Natural killer cell treated with Interleukin-12 subunit alpha and Interleukin-12 subunit beta and Interleukin-15 and Interleukin-18, amount 100 ng/mL, for 72 hours (primary cell): ENCODE data around the gene WDR5. TPM values are rescaled to one million over a fixed set of nuclear protein-coding genes. Genes with fewer than 3 reads are reported as not detected.

Experiments
- ATAC-seq, 2 donors: fragments of 150-1000 bp; cut with Tn5 transposase in 1 of 2; sonication (Bioruptor Pico), chemical (Tn5 transposase) in 1 of 2; 2 replicates each; pipeline ENCODE4 v1.10.0; 2021
- DNase-seq: peaks from one replicate; pipeline ENCODE4 v3.0.0; 2022; ENCODE audit warnings: low spot score
- H3K27ac Mint-ChIP-seq, 2 donors: 1 replicate in 1 of 2; 2 replicates in 1 of 2; pipeline ENCODE4 v1.8.0; 2022; ENCODE audit warnings: mixed read lengths in 2 of 2, mild to moderate bottlenecking in 1 of 2, moderate library complexity in 1 of 2
- H3K27me3 Mint-ChIP-seq, 2 donors: 1 replicate in 1 of 2; 2 replicates in 1 of 2; pipeline ENCODE4 v1.8.0; 2022; ENCODE audit warnings: mixed read lengths in 2 of 2
- H3K36me3 Mint-ChIP-seq: one replicate; pipeline ENCODE4 v1.8.0; 2022; ENCODE audit warnings: mixed read lengths
- H3K4me1 Mint-ChIP-seq, 2 donors: 1 replicate in 1 of 2; 2 replicates in 1 of 2; pipeline ENCODE4 v1.8.0; 2022; ENCODE audit warnings: low read depth in 2 of 2, mixed read lengths in 2 of 2, mild to moderate bottlenecking in 1 of 2
- H3K4me3 Mint-ChIP-seq: one replicate; pipeline ENCODE4 v1.8.0; 2022; ENCODE audit warnings: mixed read lengths
- H3K9me3 Mint-ChIP-seq: 2 replicates; pipeline ENCODE4 v1.8.0; 2022; ENCODE audit warnings: mixed read lengths
- total RNA-seq, 2 donors: library from RNA; stranded (reverse); gene quantifications; one replicate each; pipeline ENCODE4 v1.2.3, GENCODE V29; 2022

WDR5 gene
- total RNA-seq, 2 donors from 2014 or later, result 32.6 to 63.7 TPM

DNA sequence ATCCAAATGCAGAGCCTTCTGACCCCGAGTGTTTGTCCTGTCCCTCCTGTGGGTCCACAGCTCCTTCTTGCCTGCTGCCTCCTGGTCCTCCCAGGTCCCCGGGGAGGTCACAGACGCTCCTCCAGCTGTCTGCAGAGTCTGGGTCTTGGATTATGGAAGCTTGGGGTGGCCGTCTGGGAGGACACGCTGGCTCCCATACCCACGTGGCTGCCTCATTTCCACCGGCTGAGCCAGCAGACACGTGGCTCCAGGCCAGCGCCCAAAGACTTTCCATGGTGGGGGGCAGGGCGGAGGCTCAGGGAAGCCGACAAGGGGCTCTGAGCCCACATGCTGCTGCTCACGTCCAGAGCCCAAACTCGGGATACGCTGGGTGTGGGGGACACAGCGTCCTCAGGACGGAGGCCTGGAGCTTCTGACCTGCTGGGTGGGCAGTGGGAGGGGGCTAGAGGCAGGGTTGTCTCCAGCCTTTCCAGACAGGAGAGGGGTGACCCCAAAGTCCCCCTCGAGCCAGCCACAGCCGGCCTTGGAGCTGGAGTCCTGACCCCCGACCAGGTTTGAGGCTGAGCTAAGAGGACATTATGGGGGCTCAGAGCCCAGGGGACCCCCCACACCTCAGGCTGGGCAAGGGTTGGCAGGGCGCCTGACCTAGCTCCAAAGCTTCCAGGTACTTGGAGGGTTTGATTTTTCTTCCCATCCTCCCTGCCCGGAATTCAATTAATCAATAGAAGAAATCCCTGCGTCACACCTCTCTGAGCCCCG, 52.7 kb downstream of the WDR5 start:
- Mint-ChIP-seq H3K4me3 (no peak overlapping the region), H3K27me3 (peaks cover 0 to 14% of the 10 kb centered on the region in 2 donors), H3K4me1 (peaks cover 14 to 16% of the 10 kb centered on the region in 2 donors), H3K36me3 (no peaks in the 10 kb centered on the region), H3K27ac (no peak overlapping the region), H3K9me3 (no peaks in the 10 kb centered on the region)
- ATAC-seq (no peak), DNase-seq (peak; percentile 37)

DNA sequence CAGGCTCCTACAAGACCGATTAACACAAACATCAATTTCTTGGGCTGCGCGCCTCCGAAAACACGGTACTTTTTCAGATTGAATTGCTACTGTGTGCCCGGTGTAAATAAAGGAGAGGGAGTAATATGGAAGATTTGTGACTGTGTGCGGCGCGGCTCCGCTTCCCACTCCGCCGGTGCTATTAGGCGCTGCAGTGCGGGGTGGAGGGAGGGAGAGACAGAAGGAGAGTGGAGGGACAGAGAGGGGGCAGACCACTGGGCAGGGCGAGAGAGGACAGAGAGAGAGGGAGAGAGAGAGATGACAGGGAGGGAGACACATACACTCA, 53.2 kb downstream of the WDR5 start:
- Mint-ChIP-seq H3K27ac (no peak overlapping the region), H3K4me3 (no peak overlapping the region), H3K9me3 (no peaks in the 10 kb centered on the region), H3K27me3 (peaks cover 0 to 14% of the 10 kb centered on the region in 2 donors), H3K4me1 (peaks cover 14 to 16% of the 10 kb centered on the region in 2 donors), H3K36me3 (no peaks in the 10 kb centered on the region)
- ATAC-seq (peak in 1 of 2 donors; percentile 11), DNase-seq (peak; percentile 56)

DNA sequence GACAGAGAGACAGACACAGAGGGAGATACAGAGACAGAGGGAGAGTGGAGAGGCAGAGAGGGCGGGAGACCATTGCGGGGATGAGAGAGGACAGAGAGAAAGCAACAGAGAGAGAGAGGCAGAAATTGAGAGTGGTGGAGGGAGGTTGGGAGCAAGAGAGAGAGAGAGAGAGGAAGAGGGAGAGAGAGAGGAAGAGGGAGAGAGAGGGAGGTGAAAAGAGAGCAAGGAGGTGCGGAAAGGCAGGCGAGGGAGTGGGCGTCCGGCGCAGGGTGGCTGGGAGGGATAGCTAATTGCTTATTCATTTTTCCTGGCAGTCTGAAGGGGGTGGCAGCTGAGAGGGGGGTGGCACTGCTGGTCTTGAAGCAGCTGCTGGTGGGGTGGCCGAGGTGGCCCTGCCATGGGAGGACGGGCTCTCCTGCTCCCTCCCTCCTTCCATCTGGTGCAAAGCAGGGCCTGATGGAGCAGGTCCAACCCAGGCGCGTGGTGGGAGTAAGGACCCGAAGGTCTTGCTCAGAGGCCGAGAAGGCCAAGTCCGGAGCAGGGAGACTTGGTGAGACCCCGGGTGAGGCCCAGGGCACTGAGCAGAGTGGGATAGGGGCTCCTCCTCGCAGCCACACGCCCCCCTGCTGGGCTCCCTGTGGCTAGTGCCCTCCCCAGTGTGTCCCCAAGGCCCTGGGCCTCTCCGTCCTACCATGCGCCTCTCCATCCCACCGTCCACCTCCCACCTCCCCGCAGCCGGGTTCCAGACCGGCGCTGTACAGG, 53.8 kb downstream of the WDR5 start:
- no peaks in the 10 kb centered on the region for H3K9me3 Mint-ChIP-seq
- peak; percentile 46 to 50 for ATAC-seq
- H3K27ac Mint-ChIP-seq, result no peak overlapping the region
- no peaks in the 10 kb centered on the region for H3K36me3 Mint-ChIP-seq
- H3K4me3 Mint-ChIP-seq, result no peak overlapping the region
- H3K27me3 Mint-ChIP-seq, result peaks cover 0 to 14% of the 10 kb centered on the region in 2 donors
- peak; percentile 57 for DNase-seq
- peaks cover 14 to 16% of the 10 kb centered on the region in 2 donors for H3K4me1 Mint-ChIP-seq

DNA sequence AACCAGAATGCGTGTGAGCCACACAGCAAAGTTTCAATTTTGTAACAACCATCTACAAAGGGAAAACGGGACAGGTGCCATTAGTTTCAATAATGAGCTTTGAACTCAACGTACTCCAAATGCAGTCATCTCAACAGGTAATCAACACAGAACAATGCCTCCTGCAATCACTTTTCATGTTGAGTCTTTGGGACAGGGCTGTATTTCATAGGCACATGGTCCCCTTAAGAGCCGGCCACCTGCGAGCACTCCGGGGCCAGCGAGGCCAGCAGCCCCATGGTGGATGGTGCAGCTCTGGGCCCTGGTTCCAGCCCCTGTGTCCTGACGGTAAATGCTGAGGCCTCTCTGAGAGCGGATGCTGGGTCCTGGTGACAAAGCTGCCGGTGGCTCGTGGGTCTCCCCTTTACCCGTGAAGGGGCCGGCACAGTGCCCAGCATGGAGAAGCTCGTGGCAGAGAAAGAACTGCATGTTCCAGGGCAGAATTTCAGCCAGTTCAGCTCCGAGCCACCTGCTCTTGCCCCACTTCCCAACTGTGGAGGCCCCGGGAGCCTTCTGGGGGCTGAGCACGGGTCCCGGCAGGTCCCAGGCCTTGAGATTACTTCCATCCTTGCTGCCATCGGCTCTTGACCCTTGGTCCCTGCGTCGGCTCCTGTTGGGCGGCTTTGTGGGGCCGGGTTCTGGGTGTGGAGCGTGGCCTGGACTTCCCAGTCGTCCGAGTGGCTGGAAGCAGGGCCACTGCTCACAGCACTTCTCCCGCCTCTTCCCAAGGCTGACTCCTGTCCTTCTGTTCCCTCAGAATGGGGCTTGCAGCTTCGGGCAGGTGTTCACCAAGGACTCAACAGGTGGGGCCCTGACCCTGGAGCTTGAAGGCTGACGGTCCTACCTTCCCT, 54.6 kb downstream of the WDR5 start:
- H3K27ac Mint-ChIP-seq, result no peak overlapping the region
- H3K36me3 Mint-ChIP-seq, result no peaks in the 10 kb centered on the region
- H3K4me1 Mint-ChIP-seq, result peaks cover 14 to 16% of the 10 kb centered on the region in 2 donors
- H3K27me3 Mint-ChIP-seq, result peaks cover 0 to 14% of the 10 kb centered on the region in 2 donors
- ATAC-seq (no peak), DNase-seq (no peak)
- H3K4me3 Mint-ChIP-seq, result no peak overlapping the region
- no peaks in the 10 kb centered on the region for H3K9me3 Mint-ChIP-seq

DNA sequence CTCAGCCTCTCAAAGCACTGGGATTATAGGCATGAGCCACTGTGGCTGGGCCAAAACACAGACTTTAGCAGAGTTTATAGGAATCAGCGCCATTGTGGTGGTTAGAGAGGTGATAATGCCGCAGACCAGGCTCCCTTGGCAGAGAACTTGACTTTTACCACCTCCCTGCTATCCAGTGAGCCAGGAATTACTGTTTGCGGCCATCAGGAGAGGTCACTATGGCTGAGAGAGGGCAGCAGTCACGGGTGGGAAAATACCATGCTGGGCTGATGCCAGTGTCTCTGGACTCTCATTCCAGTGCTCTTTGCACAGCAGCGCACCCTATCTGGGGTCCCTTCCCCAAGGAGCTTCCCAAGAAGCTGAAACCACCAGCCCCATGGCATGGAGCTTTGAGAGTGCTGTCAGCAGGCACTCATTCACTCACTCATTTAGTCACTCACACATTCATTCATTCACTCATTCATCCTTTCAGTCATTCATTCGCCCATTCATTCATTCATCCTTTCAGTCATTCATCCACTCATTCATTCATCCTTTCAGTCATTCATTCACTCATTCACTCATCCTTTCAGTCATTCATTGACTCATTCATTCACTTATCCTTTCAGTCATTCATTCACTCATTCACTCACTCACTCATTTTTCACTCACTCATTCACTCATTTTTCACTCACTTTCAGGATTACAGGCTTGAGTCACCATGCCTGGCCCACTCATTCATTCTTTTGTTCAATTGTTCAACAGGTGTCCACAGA, 55.8 kb downstream of the WDR5 start:
- H3K4me3 Mint-ChIP-seq, result no peak overlapping the region
- H3K4me1 Mint-ChIP-seq, result peaks cover 6 to 9% of the 10 kb centered on the region in 2 donors
- DNase-seq (no peak), ATAC-seq (no peak)
- H3K27me3 Mint-ChIP-seq, result peaks cover 0 to 8% of the 10 kb centered on the region in 2 donors
- H3K9me3 Mint-ChIP-seq, result no peaks in the 10 kb centered on the region
- no peaks in the 10 kb centered on the region for H3K36me3 Mint-ChIP-seq
- no peak overlapping the region for H3K27ac Mint-ChIP-seq

DNA sequence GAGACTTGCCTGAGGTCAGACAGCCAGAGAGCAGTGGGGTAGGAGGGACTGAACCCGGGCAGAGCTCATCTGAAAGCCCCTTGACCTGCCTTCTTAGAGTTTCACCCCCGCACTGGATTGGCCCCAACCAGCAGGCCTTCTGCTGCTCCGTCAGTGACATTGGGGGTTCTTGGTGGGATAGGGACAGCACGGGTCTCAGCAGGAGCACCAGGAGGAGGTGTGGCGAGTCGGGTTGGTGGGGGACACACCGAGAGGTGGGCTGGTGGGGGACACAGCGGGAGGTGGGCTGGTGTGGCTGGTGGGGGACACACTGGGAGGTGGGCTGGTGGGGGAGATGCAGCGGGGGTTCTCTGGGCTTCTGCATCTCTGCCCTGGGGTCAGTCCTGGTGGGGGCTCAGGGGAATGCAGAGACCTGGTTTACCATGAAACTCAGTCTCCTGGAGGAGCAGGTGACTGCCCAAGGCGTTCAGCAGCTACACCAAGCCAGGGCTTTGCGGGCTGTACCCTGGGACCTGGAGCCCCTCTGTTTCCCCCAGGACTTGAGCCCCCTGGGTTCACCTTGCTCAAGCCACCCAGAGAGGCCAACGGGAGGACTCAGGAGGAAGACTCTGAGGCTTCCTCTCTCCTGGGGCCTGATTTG, 56.5 kb downstream of the WDR5 start:
- DNase-seq, result no peak

DNA sequence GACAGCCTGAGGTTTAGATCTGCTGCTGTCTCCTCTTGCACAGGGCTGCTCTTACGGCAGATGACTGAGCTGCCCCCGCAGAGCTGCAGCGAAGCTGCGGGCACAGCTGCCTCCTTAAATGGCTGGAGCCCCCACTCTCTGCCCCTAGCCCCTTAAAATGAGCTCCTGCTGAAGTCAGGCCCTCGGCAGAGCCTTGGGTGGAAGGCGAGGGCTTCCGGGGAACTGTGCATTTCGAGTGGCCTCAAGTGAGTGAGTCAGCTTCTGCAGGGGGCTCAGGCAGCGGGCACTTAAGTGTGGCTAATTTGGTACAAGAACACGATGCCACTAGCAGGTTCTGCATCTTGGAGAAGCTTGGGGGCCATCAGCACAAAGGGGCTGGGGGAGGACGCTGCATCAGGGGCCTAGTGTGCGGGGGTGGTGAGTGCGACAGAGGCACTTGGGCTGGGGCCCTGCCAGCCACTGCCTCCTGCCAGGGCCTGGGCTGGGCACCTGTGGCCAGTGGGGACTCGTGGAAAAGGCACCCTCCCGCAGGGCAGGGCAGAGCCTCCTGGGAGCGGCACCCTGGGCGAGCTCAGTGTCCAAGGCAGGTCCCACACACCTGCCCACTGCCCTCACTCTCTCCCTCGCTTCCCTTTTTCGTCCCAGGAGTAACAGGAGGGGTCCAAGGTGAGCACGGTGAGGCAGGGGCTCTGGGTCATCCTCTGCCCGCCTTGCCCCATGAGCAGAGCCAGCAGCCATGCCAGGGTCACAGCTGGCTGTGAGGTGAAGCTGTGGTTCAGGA, 57.3 kb downstream of the WDR5 start:
- Mint-ChIP-seq H3K27ac (no peak overlapping the region), H3K9me3 (no peaks in the 10 kb centered on the region), H3K4me3 (no peak overlapping the region), H3K4me1 (peaks cover 5 to 9% of the 10 kb centered on the region in 2 donors), H3K27me3 (peaks cover 3 to 8% of the 10 kb centered on the region in 2 donors), H3K36me3 (no peaks in the 10 kb centered on the region)
- DNase-seq (no peak), ATAC-seq (peak in 1 of 2 donors; percentile 40)

More for the DNA sequence above, 56.5 kb downstream of the WDR5 start:
- no peak for ATAC-seq
- no peaks in the 10 kb centered on the region for H3K36me3 Mint-ChIP-seq
- H3K27me3 Mint-ChIP-seq, result peaks cover 3 to 8% of the 10 kb centered on the region in 2 donors
- H3K27ac Mint-ChIP-seq, result no peak overlapping the region
- no peaks in the 10 kb centered on the region for H3K9me3 Mint-ChIP-seq
- peaks cover 5 to 9% of the 10 kb centered on the region in 2 donors for H3K4me1 Mint-ChIP-seq
- no peak overlapping the region for H3K4me3 Mint-ChIP-seq

DNA sequence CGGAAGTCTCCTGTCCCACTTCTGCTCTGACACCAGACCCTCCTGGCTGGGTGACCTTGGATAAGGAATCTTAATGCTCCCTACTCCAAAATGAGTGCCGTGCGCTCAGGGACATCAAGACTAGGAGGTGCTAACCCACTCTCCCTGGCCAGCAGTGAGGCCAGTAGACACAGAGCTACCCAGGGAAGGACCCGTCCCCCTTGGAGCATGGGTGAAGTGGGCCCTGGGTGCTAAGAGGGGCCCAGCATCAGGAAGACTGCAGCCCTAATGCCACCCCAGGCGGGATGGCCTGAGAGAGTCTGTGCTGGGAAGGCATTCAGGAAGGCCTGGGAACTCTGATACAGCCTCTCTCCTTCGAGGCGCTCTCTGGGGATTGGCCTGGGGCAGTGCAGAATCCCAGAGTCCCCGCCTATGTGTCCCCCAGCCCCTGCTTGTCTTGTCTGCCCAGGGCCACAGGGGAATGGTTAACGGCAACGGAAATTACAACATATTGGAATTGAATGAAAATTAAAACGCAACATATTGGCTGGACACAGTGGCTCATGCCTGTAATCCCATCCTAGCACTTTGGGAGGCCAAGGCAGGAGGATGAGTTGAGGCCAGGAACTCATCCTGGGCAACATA, 58.1 kb downstream of the WDR5 start:
- Mint-ChIP-seq H3K27me3 (peaks cover 3 to 8% of the 10 kb centered on the region in 2 donors), H3K4me1 (peaks cover 5 to 9% of the 10 kb centered on the region in 2 donors), H3K9me3 (no peaks in the 10 kb centered on the region), H3K36me3 (no peaks in the 10 kb centered on the region), H3K27ac (no peak overlapping the region), H3K4me3 (no peak overlapping the region)
- no peak for ATAC-seq
- DNase-seq, result no peak

DNA sequence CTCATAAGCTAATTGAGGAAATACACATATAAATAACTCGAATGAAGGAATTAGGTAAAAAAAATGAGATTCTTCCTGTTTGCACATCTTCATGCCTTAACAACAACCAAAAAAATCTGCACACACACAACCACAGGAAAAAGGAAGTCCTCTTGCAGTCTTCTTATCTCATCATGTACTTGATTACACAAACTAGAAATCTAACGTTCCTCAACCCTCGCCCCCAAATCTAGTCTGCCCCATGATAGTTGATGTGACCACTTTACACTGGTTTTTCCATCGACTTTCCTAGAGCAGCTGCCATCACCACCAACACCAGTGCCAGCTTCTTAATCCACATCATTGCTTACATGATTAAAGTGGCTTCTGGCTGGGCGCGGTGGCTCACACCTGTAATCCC, 59.7 kb downstream of the WDR5 start:
- Mint-ChIP-seq H3K27ac (no peak overlapping the region), H3K4me1 (peaks cover 4 to 5% of the 10 kb centered on the region in 2 donors), H3K9me3 (no peaks in the 10 kb centered on the region), H3K4me3 (no peak overlapping the region), H3K36me3 (no peaks in the 10 kb centered on the region), H3K27me3 (peaks cover 3 to 8% of the 10 kb centered on the region in 2 donors)
- DNase-seq, result no peak
- no peak for ATAC-seq

DNA sequence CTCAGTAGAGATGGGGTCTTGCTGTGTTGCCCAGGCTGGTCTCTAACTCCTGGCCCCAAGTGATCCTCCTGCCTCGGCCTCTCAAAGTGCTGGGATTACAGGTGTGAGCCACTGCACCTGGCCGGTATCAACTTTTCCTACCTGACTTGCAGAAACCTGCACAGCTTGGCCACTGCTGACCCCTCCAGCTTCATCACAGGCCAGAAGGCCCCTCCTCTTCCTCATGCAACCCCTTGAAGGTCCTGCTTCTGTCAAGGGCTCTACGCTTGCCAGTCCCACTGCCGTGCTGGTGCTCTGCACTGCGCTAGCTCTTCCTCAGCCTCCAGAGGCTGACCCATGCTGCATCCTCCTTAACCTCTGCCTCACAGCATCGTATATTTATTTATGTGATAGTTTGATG, 61.0 kb downstream of the WDR5 start:
- ATAC-seq (no peak), DNase-seq (no peak)
- Mint-ChIP-seq H3K4me1 (peaks cover 4 to 5% of the 10 kb centered on the region in 2 donors), H3K36me3 (no peaks in the 10 kb centered on the region), H3K27me3 (peaks cover 3% of the 10 kb centered on the region in 2 donors), H3K9me3 (no peaks in the 10 kb centered on the region), H3K4me3 (no peak overlapping the region), H3K27ac (no peak overlapping the region)

DNA sequence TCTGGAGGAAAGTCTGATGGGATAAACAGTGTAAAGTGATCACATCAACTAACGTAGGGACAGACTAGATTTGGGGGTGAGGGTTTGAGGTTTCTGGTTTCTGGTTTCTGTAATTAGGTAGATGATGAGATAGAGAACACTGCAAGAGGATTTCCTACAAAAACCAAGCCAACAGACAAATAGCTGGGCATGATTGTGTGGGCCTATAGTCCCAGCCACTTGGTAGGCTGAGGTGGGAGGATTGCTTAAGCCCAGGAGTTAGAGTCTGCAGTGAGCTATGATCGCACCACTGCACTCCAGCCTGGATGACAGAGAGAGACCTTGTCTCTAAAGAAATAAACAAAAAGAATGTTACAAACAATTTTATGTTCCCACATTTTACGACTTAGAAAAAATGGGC, 62.9 kb downstream of the WDR5 start:
- Mint-ChIP-seq H3K27ac (no peak overlapping the region), H3K27me3 (peaks cover 0 to 3% of the 10 kb centered on the region in 2 donors)
- ATAC-seq, result no peak

DNA sequence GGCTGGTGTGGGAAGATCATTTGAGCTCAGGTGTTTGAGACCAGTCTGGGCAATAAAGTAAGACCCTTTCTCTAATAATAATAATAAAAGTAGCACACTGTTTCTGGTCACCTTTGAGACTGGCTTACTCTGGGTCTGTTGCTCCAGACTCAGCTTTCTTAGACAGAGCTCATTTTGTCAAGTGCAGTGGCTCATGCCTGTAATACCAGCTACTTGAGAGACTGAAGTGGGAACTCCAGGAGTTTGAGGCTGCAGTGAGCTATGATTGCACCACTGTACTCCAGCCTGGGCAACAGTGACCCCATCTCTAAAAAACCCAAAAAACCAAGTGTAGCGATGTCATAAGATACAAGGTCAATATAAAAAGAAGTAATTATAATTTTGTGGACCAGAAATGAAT, 64.8 kb downstream of the WDR5 start:
- peaks cover 0 to under 1% of the 10 kb centered on the region in 2 donors for H3K4me1 Mint-ChIP-seq
- no peak for ATAC-seq
- H3K4me3 Mint-ChIP-seq, result no peak overlapping the region

More for the DNA sequence above, 62.9 kb downstream of the WDR5 start:
- no peak for DNase-seq
- H3K36me3 Mint-ChIP-seq, result no peaks in the 10 kb centered on the region
- no peaks in the 10 kb centered on the region for H3K9me3 Mint-ChIP-seq
- no peak overlapping the region for H3K4me3 Mint-ChIP-seq
- H3K4me1 Mint-ChIP-seq, result peaks cover 4 to 5% of the 10 kb centered on the region in 2 donors

More for the DNA sequence above, 64.8 kb downstream of the WDR5 start:
- no peak overlapping the region for H3K27ac Mint-ChIP-seq
- no peaks in the 10 kb centered on the region for H3K9me3 Mint-ChIP-seq
- DNase-seq, result no peak
- no peaks in the 10 kb centered on the region for H3K36me3 Mint-ChIP-seq
- H3K27me3 Mint-ChIP-seq, result peaks cover 6 to 9% of the 10 kb centered on the region in 2 donors
